HG02588 (cell line): ENCODE results near the gene KRT15.

Experiments
- ATAC-seq: cut with Tn5 transposase; IDR thresholded peaks from one replicate; pipeline ENCODE4 v1.9.1; 2021; ENCODE audit warnings: mild to moderate bottlenecking, moderate library complexity; ENCODE audit not compliant: unreplicated experiment

Gene KRT15

DNA sequence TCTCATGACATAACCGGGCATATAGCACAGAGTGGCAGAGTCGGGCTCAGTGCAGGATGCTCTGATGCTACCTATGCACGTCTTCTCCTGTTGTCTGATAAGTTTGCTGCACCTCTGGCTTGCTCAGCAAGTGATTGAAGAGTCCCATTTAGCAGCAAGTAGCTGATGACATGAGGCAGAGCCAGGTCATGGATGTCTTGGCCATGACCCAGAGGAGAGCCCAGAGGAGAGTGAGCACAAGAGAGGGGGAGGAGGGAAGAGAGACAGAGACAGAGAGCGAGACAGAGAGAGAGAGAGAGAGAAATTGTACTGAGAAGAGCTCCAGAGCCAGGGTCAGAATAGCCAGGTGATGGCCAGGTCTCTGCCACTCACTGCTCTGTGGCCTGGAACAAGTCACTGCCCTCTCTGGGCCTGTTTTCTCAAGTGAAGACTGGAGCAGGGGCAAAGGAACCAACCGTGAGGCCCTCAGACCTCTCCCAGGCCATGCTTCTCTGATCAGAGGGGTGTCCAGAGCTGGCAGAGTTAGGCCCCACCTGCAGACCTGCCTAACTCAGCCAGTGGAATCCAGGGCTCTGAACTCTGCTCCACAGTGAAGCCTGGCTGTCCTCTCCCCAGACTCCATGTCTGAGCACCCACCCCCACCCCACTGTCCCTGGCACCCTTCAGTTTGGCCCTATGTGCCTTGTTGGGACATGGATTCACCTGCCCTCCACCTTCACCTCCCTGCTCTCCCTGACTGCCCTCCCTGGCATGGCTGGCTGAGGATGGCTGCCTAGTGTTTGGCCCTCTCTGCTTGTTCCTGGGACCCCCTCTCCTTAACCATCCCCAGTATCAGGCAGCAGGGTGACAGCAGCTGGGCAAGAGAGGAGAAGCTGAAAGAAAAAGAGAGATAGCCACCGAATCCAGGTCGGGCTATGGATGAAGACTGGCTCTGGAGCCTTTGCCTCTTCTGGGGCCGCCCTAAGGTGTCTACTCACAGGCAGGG lies 33.5 kb downstream of the KRT15 start:
- ATAC-seq, result no peak

DNA sequence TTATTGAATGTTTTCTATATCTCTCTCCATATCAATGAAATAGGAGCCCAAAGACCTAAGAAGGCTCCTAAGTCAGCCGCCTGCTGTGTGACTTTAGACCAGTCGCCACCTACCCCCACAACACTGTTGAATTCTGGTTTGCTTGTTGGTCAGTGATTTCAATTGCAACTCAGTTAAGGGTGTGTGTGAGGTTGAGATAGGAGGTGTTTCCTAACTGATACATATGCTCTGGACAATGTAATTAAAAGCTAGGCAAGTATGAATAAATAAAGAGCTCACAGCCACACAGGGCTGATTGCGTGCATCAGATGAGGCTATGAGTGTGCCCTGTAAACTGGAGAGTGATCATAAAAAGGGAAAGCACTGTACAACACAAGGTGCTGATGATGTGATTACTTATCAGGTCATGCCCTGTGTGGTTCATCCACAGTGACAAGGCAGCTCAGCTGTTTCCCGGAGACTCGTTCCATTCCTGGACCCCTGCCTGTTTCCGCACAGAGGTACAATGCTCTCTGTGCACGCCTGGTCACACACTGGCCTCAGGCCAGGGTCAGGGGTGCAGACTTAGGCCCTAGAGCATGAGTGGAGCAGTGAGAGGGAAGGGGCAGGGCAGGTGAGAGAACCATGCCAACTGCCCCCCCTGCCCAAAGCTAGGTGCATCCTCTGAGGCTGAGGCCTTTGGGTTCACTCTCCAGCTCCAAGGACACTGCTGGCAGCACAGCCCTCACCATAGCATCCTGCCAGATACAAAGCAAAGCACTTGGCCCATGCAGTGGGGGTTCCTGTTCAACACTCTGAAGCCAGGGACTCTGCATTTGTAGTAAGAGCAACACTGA lies 34.5 kb downstream of the KRT15 start:
- ATAC-seq, result no peak

DNA sequence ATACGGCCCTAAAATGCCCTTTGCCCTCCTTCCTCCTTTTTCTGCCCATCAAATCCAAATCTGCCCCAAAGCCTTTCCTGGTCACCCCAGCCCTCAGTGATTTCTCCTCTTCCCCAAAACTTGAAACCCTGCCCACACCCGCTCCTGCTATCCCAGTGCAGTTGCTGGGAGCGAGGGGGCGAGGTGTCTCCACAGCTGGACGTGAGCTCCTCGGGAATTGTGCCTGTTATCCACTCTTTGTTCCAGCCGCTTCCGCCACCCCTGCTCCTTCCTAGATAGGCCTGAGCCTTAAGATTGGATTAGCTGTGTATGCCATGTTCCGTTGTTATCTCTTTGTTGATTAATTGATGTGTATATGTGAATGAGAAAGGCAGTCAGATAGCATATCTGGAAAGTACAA lies 35.2 kb downstream of the KRT15 start:
- no peak for ATAC-seq

DNA sequence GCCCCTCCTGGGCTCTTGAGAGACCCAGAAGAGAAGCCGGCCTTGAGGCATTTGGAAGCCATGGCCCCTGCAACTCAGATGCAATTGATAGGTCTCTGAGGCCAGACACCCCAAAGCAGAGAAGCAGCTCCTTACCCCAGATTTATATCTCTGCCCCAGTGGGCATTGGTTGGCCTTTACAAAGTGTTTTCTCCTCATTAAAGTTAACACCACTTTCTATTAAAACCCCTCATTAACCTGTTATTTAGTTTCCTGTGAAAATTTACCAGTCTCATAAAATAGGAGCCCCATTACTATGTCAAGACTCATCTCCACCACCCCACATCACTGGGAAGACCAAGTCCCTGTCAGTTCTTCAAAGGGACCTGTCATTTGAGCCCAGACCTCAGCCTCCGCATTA lies 37.7 kb downstream of the KRT15 start, which contains the start of gene KRT35:
Gene KRT35 (minus strand): TSS at position 116 of the 400 bp plus-strand sequence. CDS start 54 bp downstream, at position 62.
- ATAC-seq, result no peak

DNA sequence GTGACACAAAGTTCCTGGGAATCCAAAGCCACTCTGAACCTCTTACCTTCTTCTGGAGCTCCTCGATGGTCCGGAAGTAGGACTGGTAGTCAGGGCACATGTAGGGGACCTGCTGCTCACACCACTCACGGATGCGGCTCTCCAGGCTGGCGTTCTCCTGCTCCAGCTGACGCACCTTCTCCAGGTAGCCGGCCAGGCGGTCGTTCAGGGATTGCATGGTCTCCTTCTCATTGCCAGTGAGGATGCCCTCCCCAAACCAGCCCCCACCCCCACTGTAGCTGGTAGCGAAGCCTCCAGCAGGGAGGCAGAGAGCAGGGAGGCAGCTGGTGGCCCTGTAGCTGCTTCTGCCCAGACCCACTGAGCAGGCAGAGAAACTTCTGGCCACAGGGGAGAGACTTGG lies 38.1 kb downstream of the KRT15 start:
- ATAC-seq, result no peak

DNA sequence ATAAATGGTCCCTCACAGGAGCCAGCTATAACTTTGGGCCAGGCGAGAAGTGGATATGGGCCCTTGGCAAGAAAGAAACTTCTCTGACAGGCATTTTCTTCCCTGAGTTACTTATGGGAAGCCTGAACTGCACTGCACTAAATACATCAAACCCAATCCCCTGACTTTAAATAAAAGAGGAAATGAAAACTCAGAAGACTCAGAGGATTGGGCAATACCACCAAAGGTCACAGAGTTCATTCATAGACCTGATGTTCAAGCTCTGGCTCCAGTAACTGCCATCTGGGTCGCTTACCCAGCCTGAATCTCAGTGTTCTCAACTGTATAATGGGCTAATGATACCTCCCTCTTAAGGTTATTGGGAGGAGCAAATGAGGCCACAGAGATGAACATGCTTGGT lies 38.6 kb downstream of the KRT15 start:
- no peak for ATAC-seq

DNA sequence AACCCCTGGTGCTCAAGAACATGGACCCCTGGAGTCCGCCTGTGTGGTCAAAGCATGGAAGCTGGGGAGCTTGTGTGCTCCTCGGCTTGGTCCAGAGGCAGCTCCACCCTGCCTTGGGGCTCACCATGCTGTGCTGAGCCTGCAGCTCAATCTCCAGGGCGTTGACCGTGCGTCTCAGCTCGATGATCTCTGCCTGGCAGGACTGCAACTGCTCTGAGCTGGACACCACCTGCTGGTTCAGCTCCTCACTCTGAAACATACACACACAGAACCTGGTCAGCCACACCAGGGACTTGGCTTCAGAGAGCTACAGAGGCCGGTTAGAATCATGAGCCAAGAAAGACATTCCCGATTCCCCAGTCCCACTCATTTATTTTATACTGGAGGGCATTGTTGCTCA lies 40.5 kb downstream of the KRT15 start:
- no peak for ATAC-seq

DNA sequence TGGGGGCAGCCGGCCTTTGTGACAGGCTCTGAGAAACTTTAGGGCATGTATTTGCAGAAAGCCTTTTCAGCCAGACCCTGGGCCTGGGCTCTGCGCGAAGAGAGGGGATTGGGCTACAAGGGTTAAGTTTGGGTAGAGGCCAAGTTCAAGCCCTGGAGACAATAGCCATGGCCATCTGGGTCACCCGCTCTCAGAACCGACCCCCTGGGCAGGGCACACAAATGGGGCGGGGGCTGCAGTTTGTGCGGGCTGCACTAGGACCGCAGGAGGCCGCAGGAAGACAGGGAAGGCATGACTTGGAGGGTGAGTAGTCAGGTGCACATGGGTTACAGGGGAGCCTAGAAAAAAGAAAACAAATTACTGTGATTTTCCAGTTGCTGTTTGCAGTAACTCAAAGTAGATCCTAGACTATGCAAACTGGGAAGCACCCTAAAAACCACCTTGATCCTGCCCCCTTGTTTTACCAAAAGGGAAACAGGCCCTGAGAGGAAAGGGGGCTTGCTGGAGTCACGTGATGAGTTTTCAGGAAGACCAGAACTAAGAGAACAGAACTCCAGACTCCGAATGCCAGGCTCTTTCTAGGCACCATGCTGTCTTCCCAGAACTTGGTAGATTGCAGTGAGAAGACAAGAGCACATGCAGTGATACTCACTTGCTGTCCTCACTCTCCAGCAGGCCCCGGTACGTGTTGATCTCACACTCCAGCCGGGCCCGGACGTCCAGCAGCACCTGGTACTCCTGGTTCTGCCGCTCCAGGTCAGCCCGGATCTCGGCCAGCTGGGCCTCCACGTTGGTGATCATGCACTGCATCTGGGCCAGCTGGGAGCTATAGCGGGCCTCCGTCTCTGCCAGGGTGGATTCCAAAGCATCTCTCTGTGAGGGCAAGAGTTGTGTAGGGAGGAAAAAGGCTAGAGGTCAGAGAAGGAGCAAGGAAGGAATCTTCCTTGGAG lies 41.5 kb downstream of the KRT15 start:
- ATAC-seq, result no peak

DNA sequence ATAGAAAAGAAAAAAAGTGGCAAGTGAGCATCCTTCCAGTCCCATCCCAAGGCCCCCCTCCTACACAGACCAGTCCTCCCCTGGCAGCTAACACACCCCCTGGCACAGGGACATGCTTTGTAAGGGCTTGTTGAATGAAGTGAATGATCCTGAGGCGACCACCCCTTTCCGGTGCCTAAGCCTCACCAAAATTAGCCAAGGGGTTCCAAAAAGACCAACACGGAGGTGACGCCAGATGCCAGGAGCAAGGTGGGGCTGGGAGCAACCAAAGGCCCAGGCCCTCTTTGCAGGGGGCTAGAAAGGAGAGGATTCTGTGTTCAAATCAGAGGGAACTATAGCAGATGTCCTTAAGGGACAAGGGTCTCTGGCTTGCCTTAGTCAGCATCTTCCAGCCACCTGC lies 43.3 kb downstream of the KRT15 start:
- ATAC-seq, result no peak

DNA sequence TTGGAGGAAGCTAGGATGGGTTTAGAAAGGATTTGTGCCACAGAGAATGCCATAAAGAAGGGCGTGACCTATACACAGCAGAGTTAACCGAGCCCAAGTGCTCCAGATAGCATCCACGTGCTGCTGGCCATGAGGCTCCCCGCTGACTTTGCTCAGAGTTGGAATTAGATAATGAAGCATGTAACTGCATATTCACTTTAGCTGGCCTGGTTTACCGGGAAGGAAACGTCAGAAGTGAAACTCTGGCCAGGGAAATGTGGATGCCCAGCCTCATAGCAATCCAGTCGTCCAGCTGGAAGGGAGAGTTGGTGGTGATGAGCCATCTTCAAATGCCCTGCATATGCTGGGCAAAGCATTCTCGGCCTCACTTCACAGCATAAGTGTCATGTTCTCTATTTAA lies 43.8 kb downstream of the KRT15 start:
- no peak for ATAC-seq

DNA sequence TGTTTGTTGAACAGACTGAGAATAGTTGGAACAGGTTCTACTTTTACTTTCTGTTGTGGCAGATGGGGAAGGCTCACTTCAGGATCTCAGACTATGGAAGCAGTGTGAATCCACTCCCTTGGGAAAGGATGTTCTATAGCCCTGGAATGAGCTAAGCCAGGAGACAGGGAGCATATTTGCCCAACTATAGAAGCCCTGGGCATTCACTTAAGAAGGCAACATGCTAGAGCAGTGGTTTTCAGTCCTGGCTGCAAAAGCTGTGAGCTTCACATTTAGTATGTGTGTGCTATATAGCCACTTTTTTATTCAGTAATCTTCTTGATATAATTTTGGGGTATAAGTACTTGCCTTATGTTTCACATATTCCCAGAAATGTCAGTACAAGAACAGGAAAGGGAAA lies 50.3 kb downstream of the KRT15 start:
- no peak for ATAC-seq

DNA sequence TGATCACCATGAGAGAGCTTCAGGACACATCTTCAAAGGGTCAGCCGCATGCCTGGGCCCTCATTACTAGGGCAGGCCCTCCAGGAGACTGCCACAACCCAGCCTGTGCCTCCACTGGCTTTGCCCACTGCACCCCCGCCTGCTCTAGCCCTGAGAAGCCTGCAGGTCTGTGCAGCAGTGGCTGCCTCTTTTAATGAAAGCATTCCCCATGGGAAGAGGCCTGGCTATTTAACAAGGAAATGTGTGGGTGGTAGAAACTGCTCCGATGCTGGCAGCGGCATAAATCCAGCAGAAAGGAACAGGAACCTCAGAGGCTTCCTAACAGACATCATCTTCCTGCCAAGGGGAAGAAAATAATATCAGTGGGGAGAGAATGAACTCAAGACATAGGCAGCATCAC lies 51.1 kb downstream of the KRT15 start:
- no peak for ATAC-seq

DNA sequence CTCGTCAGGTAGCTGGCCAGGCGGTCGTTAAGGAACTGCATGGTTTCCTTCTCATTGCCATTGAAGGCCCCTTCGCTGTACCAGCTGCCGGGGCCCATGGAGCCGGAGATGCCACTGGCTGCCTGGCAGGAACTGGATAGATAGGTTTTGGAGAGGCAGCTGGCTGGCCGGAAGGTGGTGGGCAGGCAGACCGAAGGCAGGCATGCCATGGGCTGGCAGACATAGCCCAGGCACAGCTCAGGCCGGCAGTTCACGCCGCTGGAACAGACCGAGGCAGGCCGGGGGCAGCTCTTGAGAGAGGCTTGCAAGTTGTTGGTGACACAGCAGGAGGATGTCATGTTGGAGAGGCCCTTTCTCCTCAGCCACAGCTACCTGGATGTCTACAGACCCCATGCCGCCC lies 51.7 kb downstream of the KRT15 start, which contains the start of gene KRT32:
Gene KRT32 (minus strand): TSS at position 399 of the 400 bp plus-strand sequence. CDS start 61 bp downstream, at position 338.
- ATAC-seq, result no peak

DNA sequence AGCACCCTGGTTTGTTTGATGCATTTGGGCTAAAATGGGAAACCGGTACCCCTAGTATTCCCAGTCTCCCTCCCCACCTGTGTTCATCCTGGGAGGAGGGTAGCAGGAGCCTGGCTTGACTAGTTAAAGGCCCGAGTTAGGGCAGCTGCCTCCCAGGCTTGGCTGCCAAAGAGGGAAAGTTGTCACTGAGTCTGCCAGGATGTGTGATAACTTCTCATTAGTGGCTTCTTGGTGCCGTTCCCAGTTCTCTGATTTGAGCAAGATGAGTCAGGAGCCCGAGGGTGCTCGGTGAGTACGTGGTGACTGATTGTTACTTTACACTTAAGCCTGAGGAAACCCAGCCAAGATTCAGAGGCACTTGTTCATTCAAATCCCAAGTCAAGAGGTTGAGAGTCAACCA lies 54.0 kb downstream of the KRT15 start:
- no peak for ATAC-seq

DNA sequence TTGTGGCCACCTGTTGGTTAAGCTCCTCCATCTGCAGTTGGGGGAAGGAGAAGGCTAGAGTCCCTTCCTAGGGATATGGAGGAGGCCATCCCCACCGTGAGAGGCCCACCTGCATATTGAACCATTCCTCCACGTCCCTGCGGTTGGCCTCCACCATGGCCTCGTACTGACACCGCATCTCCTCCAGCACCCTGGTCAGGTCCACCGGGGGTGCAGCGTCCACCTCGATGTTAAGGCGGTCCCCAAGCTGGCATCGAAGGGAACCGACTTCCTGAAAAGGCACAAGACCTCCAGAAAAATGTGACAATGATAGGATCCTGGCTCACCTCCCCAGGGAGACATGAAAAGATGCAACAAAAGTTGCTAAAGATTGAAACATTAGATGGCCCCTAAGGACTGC lies 54.5 kb downstream of the KRT15 start:
- no peak for ATAC-seq

DNA sequence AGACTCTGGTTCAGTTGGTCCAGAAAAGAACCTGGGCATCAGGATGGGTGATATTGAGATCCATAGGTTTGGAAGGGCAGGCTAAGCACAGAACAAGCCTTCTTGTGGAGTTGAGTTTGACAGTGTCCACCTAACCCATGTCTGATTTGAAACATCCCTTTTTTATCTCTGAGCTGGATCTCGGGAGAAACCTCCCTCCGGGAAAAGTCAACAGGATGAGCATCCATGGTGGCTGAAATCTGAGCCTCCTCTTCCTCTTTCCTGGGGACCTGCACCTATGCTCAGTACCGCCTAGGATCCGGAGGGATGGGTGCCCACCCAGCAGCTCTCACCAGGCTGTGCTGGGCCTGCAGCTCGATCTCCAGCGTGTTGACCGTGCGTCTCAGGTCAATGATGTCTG lies 54.9 kb downstream of the KRT15 start:
- no peak for ATAC-seq
